GM12865 (cell line): ENCODE results near the gene GRIA1.

ENCODE experiments used
- DNase-seq: peaks from one replicate; pipeline ENCODE4 v3.0.0; 2010; ENCODE audit warnings: low read depth
- H3K4me3 ChIP-seq: 2 replicates; pipeline ENCODE4 v1.5.1; 2011; ENCODE audit warnings: mild to moderate bottlenecking, low read depth, low read length, control low read depth
- CTCF ChIP-seq: IDR thresholded peaks from 2 replicates; pipeline ENCODE4 v1.5.1; 2011; ENCODE audit warnings: low read length, control low read depth, low read depth, inconsistent platforms; ENCODE audit not compliant: insufficient read depth; ENCODE audit errors: missing control alignments

The GRIA1 gene

GRCh38 chr5:153555420-153556114 lies 65.1 kb downstream of the GRIA1 start:
- no peak overlapping the region for H3K4me3 ChIP-seq
- no peak for TF ChIP-seq CTCF
- no peak for DNase-seq

GRCh38 chr5:153558957-153559356 lies 68.5 kb downstream of the GRIA1 start:
- no peak overlapping the region for H3K4me3 ChIP-seq
- TF ChIP-seq CTCF = no peak
- no peak for DNase-seq

- no peak for DNase-seq
- TF ChIP-seq CTCF = no peak
- H3K4me3 ChIP-seq = no peak overlapping the region
Observed at GRCh38 chr5:153559926-153560325, 69.5 kb downstream of the GRIA1 start.

- no peak for TF ChIP-seq CTCF
- DNase-seq = no peak
- H3K4me3 ChIP-seq = no peak overlapping the region
Observed at GRCh38 chr5:153562189-153562588, 71.7 kb downstream of the GRIA1 start.

GRCh38 chr5:153565822-153566221 lies 75.4 kb downstream of the GRIA1 start:
- H3K4me3 ChIP-seq = no peak overlapping the region
- no peak for TF ChIP-seq CTCF
- no peak for DNase-seq

GRCh38 chr5:153569036-153569435 lies 78.6 kb downstream of the GRIA1 start:
- H3K4me3 ChIP-seq = no peak overlapping the region
- DNase-seq = no peak
- TF ChIP-seq CTCF = no peak

- TF ChIP-seq CTCF = no peak
- DNase-seq = no peak
Observed at GRCh38 chr5:153571162-153571561, 80.7 kb downstream of the GRIA1 start.

More at GRCh38 chr5:153571162-153571561, 80.7 kb downstream of the GRIA1 start:
- H3K4me3 ChIP-seq = no peak overlapping the region
